GM18951 (cell line): ENCODE results near the gene COPZ2.
A peak's percentile ranks its signal among the peaks of the same experiment; 100 is the strongest.

Experiments
- POLR2A ChIP-seq: IDR thresholded peaks from 4 replicates; pipeline ENCODE4 v1.6.1; 2011; ENCODE audit warnings: mild to moderate bottlenecking; ENCODE audit not compliant: insufficient read length, insufficient read depth; ENCODE audit errors: extremely low read depth
- in situ Hi-C: fragments of 300-500 bp; cut with MboI; formaldehyde crosslinking; loops from one replicate; pipeline ENCODE4 v1.12.0; 2022; ENCODE audit warnings: low sequenced_read_pairs, mixed read lengths, inconsistent platforms; ENCODE audit not compliant: unreplicated experiment

The COPZ2 gene

DNA sequence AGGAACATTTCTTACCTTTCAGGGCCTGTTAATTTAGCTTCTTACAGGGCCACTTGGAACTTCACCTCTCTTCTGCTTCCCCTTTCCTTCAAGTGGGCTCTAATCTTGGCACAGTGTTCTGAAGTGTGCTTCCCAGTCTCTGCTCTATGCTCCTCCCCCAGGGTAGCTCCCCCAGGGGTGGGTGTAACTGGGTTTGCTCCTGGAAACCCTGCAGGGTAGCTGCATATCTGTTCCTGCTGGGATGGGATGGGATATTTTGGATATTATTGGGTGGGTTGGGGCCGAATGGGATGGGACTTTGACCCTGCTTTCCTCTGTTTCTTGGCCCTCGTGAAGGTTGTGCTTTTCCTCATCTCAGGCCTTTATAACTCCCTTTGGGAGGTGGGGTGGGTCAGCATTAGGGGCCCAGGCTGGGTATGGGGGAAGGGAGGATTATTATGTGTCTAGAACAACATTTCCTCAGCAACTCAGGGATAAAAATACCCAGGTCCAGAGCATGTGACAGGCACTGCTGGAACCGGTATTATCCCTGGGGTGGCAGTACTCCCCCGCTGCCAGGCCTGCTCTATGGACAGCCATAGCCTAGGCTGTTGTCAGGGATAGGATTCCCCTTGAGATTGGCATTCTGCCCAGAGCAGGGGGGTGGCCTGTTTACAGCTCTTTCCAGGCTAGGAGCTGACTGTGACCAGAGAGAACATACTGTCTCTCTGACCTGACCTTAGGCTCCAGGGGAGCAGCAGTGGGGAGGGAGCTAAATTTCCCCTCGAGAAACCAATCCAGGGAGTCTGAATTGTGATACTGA lies 15.6 kb upstream of the COPZ2 start:
- no peak for TF ChIP-seq POLR2A
- in situ Hi-C loops: no loop called here

GRCh38 chr17:48051706-48052486 lies 14.3 kb upstream of the COPZ2 start:
- in situ Hi-C loops: no loop called here
- TF ChIP-seq POLR2A: no peak

GRCh38 chr17:48051283-48051682 lies 13.7 kb upstream of the COPZ2 start:
- no peak for TF ChIP-seq POLR2A
- in situ Hi-C loops: no loop called here

DNA sequence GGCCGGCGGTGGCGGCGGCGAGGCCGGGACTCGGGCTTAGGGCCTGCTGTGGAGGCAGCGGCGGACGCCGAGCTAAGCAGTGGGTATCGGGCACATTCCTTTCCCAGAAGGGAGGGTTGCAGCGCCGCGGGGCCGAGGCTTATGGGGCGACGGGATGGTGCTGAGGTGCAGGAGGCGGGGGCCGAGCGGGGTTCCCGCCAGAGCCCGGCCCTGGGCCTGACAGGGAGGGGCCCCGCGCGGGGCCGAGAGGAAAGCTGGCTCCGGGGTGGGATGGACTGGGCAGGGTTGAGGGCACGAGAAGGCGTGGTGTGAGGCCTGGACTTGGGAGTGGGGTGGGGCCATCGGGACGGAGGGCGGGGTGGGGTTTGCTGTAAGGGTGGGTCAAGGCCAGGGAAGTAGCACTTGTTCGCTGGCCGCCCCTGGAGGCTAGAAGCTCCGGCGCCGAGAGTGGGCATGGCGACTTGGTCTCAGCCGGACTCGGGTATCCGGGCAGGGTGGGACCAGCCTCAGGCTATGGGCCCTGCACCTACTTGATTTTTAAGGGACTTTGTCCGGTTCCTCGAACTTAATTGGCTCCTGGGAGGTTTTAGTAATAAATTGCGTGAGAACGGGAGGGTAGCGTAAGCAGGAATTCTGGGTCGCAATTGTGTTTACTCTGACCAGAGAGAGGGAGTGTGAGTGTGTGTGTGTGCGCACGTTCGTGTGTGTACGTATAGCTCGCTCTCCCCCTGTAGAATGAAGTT lies 11.0 kb upstream of the COPZ2 start:
- in situ Hi-C loops: no loop called here
- TF ChIP-seq POLR2A: peak; percentile 78

DNA sequence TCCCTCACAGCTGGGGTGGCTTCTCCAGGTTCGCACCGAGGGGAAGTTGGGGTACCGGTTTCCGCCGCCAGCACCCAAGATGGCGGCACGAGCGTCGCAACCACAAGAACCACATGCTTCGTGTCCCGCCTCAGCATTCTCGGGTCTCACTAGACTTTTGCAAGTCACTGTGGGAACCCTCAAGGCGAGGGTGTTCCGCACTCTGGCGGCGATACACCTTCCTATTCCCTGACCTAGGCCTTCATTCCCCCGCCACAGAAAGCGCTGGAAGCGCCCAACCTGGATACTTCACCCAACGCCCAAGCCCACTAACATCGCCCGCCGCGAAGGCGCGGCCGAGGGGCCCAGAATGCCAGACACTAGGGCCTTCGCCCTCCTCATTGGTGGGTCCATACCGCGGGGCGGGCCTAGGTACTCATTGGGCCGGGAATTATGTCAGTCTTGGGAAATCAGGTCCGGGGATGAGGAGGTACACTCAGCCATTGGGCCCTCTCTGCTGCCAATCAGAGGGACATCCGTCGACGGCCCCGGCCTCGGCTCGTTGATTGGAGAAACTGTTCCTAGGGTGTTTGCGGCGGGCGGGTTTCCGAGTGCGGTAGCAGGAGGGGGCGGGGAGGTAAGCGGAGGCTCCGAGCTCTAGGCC lies 10.3 kb upstream of the COPZ2 start, which contains the start of gene NFE2L1:
TSS of gene NFE2L1 (plus strand) at position 619 of the 643 bp plus-strand sequence. CDS start 2,760 bp downstream, outside the sequence.
- in situ Hi-C loops: no loop called here
- peak; percentile 83 for TF ChIP-seq POLR2A

DNA sequence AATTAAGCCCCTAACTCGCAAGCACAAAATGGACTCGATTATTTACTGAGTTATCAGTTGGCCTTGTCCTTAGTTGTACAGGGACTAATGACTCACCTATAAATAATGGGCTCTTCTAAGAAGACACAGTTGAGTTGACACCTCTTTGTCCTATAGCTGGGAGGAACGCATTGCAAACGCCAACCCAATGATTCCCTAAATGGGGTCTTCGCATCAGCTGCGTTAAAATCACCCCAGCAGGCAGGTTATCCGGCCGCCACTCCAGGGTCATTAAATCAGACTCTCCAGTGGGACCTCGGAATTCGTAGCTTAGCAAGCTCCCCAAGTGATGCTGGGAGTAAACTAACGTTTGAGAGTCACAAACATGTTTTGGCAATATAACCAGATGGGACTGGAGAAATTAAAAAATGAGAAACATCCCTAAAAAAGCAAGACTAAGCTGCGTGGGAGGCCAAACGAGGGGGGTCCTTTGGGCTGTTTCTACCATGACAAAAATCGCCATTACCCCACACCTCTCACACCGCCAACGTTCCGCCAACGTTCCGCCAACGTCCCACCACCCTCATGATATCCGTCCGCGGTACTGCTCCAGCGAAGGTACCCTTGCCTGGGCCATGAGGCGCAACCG lies 9.6 kb upstream of the COPZ2 start:
- peak; percentile 80 for TF ChIP-seq POLR2A
- in situ Hi-C loops: no loop called here

DNA sequence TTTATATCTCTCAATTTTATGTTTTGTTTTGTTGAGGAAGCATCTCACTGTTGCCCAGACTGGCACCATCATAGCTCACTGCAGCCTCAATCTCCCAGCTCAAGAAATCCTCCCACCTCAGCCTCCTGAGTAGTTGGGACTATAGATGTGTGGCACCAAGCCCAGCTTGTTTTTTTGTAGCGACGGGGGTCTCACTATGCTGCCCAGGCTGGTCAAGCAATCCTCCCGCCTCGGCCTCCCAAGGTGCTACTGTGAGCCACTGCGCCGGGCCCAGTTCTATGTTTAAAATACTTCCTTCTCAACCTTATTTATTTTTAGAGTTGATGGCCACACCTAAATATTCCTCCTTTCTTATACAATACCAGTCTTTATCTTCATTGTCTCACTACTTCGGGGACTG lies 8.7 kb upstream of the COPZ2 start:
- in situ Hi-C loops: no loop called here
- no peak for TF ChIP-seq POLR2A

DNA sequence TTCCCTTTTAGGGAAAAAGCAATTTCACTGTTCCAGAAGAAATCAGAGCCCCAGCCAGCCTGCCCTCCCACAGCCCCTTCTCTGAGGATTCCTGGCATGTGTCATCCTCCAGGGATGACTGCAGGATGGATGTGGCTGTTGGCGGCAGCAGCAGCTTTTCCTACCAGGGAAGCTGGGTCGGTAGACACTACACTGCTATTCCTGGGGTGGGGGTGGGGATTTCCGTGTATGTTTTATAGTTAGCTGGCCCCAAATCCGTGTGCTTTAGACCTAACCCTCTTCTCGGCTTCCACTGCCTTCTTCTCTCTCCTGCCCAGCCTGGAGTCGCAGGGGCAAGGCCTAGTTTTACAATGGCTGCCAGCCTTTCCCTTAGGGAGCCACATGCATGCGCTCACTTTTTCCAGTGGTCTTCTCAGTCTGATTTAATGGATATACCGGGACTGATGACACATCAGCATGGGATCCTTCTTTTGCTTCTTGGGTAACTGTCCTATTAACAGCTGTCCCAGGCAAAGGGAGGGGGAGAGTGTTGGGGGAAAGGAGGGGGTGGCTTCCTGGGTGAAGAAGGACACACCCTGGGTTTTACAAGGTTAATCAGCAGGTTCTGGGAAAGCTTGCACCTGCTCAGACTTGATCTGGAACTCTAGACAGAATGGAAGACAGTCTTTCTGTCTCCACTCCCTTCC lies 7.9 kb upstream of the COPZ2 start:
- in situ Hi-C loops: no loop called here

GRCh38 chr17:48044851-48045250 lies 7.3 kb upstream of the COPZ2 start:
- in situ Hi-C loops: no loop called here
- TF ChIP-seq POLR2A: no peak

More for the DNA sequence above, 7.9 kb upstream of the COPZ2 start:
- no peak for TF ChIP-seq POLR2A

DNA sequence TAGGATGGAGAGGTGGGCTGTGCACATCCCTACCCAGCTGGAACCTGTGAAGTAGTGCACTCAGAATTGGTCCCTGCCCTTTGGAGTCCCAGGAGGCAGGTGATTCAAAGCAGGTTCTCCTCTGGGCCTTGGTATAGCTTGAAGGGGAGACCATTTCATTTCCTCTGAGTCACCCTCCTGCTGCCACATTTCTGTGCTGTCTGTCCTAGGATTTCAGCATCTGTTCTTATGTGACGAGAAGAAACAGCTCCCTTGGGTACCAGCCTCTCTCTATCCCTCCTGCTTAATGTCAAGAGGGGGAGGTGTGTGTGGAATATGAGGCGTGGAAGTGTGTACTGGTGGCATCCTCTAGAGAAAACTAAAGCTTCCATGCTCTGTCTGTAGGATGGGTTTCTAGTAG lies 5.6 kb upstream of the COPZ2 start:
- in situ Hi-C loops: no loop called here
- TF ChIP-seq POLR2A: no peak

DNA sequence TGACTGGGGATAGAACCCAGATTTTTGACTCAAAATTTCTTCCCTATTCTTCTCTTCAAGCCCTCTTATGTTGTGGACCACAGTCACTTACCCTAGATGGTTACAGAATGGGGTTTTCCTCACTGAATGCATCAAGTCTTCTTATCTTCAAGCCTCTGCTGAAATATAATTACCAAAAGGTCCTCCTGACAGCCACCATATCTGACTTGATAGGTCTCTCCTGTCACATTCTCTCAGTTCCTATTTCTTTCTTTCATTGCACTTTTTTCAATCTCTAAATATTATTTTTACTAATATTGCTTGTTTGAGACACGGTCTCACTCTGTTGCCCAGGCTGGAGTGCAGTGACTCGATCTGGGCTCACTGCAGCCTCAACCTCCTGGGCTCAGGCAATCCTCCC lies 1.1 kb upstream of the COPZ2 start:
- TF ChIP-seq POLR2A: no peak
- in situ Hi-C loops: loop anchor here (10.0 kb wide), 1 partner anchor 96 kb away; no protein-coding TSS in a partner anchor
